Stimulated activated CD8-positive, alpha-beta memory T cell treated with anti-CD3 and anti-CD28 coated beads, Interleukin-2, amount 100 ng/mL, for 48 hours (primary cell): Measurements from ENCODE around the gene B3GALT5.

Experiments
- DNase-seq, 2 donors: peaks; one replicate each; pipeline ENCODE4 v3.0.0-alpha.2; 2020; ENCODE audit warnings: low read depth in 2 of 2

Gene B3GALT5

DNA sequence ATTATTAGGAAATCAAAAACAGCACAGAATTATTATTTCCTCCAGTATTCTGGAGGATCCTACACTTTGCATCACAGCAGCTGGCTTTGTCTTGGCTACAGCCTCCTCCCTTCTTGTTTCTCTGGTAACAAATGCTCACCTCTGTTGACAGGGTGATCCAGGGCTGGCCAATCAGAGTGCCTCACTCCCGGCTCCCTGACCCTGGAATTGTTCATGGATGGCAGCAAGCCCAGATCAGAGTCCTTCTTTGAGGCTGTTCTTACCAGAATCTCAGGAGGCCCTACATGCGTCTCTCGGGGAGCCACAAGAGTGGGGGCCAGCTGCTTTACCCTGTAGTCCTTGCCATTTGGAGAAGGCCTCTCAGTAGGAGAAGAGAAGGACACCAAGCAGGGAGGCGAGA lies 83.9 kb downstream of the B3GALT5 start:
- no peak for DNase-seq

GRCh38 chr21:39700318-39700717 lies 87.6 kb downstream of the B3GALT5 start:
- no peak for DNase-seq

GRCh38 chr21:39703578-39703977 lies 90.8 kb downstream of the B3GALT5 start:
- no peak for DNase-seq

GRCh38 chr21:39705849-39706248 lies 93.1 kb downstream of the B3GALT5 start:
- no peak for DNase-seq

DNA sequence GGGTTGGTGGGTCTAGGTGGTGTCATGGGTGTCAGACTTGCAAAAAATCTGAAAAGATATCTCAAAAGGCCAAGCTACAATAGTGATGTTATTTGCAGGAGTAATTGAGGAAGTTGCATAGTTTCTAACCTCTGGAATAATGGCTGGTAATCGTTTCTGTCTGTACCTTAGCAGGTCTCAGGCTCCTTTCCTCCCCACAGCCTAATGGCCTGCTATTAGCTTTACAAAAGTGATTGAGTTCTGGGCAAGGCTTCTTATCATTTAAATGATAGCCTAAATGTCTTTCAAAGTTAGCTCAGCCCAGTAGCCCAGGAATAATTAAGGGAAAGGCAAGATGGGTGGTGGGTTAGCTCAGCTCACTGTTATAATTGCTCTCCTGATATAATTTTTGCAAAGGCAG lies 94.6 kb downstream of the B3GALT5 start:
- DNase-seq: no peak

GRCh38 chr21:39710866-39711265 lies 98.1 kb downstream of the B3GALT5 start:
- no peak for DNase-seq

DNA sequence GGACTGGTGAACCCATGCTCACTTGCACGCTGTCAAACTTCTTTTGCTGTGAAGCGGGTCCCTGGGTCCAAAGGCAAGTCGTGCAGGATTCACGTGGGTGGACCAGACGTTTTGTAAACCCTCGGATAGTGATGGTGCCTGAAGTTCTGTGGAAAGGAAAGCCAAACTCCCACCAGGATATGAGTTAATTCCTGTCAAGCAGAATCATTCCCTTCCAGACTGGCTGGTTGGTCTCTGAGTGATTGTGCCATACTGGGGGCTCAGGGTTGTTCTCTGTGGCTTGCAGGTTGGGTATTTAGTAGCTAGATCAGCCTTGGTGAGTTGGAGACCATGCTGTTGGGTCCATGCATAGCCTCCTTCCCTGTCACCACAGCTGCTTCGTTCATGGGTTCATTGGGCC lies 99.5 kb downstream of the B3GALT5 start:
- no peak for DNase-seq

GRCh38 chr21:39712976-39713375 lies 100.2 kb downstream of the B3GALT5 start:
- no peak for DNase-seq

- DNase-seq: no peak
Observed at GRCh38 chr21:39713905-39714304, 101.2 kb downstream of the B3GALT5 start.

- no peak for DNase-seq
Observed at GRCh38 chr21:39714331-39714730, 101.6 kb downstream of the B3GALT5 start.

DNA sequence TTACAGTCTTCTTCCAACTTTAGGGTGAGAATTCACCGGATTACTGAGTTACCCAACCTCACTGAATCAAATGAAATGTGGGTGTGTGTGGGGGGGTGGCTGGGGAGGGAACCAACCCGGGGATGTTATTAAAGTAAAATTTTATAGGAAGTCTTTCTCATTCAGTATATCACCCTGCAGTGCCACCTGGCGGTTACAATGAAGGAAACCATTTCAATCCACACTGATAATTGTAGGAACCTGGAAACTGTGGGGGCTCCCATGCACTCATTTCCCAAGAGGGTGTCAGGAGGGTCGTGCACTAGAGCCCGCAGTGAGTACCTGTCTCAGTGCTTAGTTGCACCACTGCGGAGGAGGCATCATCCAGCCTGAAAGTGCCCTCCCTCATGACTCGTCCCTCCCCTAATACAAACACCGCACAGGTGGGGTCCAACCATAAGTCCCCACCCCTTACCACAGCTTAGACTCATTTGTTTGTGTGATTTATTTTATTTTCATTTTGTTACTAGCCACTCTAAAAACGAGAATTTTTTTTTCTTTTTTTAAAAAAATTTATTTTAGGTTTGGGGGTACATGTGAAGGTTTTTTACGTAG lies 103.2 kb downstream of the B3GALT5 start:
- peak; percentile 3 to 8 for DNase-seq

DNA sequence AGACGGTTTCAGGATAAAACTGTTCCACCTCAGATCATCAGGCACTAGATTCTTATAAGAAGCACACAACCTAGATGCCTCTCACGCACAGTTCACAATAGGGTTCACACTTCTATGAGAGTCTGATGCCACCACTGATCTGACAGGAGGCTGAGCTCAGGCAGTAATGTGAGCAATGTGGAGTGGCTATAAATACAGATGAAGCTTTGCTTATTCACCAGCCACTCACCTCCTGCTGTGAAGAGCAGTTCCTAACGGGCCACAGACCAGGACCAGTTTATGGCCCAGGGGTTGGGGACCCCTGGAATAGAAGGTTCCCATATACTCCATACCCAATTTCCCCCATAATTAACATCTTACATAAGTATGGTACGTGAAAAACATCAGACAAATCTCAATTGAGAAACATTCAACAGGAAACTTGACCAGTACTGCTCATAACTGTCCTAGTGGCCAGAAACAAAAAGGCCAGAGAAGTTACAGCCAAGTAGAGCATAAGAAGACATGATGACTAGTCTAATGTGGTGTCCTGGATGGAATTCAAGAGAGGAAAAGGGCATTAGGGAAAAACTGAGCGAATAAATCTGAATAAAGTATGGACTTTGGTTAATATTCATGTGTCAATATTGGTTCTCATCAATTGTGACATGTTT lies 107.5 kb downstream of the B3GALT5 start:
- DNase-seq: no peak

DNA sequence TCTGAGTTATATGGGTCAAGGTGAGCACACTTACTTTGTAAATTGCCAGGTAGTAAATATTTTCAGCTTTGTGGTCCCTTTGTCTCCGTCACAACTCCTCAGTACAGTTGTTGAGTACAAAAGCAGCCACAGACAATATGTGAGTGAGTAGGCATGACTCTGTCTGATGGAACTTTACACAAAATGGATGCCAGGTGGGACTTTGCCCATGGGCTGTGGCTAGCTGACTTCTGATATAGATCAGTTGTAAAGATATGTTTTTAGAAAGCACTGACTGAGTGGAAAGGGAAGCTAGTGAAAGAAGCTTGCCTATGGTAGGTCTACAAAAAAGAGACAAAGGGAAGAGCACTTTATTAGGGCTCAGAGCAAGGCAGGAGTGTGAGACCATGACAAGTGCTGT lies 109.1 kb downstream of the B3GALT5 start:
- no peak for DNase-seq
